HG02840 (cell line): Measurements from ENCODE around the gene BTNL3.
"Not testable (repeated sequence)": the region's sequence is repeated elsewhere in the genome, so short reads cannot be mapped to it uniquely, and the experiment has no call there.

ENCODE experiments used
- ATAC-seq: cut with Tn5 transposase; IDR thresholded peaks from one replicate; pipeline ENCODE4 v1.9.1; 2021; ENCODE audit warnings: mild to moderate bottlenecking, moderate library complexity, moderate number of reproducible peaks; ENCODE audit not compliant: unreplicated experiment, low FRiP score

The BTNL3 gene

DNA sequence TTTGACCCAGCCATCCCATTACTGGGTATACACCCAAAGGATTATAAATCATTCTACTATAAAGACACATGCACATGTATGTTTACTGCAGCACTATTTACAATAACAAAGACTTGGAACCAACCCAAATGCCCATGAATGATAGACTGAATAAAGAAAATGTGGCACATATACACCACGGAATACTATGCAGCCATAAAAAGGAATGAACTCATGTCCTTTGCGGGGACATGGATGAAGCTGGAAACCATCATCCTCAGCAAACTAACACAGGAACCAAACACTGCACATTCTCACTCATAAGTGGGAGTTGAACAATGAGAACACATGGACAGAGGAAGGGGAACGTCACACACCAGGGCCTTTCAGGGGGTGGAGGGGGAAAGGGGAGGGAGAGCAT lies 28.8 kb downstream of the BTNL3 start:
- not testable (repeated sequence) for ATAC-seq

DNA sequence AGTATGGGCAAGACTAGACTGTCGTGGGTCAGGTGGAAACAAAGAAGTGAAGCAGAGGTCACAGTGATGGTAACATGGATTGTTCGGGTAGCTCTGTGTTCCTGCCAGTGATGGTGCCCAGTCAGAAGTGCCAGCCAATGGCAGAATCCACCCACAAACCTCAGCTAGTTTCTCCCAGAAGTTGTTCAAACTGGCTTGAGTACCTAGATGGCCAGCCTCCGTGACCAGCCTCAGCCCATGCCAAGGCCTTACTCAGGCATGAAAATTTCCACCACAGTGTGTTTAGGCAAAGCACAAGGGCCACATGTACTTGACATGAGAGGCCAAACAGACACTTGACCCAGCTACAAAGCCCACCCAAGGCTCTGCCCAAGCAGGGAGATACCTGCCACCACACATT lies 32.0 kb downstream of the BTNL3 start:
- no peak for ATAC-seq

DNA sequence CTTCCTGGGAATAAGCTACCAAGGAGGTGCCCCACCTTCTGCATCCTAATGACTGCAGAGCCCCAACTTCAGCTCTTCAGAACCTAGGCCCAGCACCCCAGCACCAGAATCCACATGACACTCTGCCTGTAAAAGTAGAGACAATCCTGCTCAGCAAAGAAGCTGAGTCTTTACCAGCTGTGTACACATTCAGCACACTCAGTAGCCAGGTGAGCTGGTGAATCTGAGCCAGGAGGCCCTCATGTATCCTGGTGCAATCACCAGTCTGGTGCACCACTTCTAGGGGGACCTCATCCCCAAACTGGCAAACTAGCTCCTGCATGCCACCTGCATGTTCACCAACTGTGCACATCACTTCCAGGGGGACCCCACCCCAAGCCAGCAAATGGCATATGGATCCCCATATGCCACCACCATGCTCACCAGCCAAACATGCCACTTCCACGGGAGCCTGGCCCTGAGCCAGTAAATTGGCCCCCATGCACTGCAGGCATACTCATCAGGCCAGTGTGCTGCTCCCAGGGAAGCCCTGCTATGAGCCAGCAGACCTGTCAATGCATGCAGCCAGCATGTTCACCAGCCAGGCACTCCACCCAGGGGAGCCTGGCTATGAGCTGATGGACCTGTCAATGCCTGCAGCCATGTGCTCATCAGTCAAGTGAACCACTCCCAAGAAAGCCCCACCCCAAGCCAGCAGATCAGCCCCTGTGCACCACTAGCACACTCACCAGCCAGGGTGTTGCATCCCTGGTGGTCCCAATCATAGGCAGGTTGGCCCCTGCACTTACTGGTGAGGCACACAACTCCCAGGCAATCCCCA lies 35.8 kb downstream of the BTNL3 start:
- no peak for ATAC-seq

DNA sequence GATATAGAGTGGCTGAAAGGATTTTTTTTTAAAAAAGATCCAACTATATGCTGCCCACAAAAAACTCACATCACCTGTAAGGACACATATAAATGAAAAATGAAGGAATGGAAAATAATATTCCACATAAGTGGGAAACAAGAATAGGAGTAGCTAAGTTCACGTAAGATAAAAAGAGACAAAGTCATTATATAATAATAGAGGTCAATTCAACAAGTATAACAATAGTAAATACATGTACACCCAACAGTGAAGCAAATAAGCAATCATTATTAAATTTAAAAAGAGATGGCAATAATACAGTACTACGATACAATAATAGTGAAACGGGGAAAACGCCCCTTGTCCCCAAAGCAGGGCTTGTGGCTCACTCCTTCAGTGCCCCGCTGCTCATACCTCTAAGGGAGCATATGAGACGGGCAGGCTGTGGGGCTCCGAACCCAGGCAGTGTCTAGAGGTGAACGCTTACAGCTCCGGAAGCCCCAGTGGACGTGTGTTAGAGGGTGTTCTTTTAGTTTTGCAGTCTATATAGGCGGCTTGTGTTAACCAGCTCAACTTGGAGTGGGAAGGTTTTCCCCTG lies 38.9 kb downstream of the BTNL3 start:
- no peak for ATAC-seq

DNA sequence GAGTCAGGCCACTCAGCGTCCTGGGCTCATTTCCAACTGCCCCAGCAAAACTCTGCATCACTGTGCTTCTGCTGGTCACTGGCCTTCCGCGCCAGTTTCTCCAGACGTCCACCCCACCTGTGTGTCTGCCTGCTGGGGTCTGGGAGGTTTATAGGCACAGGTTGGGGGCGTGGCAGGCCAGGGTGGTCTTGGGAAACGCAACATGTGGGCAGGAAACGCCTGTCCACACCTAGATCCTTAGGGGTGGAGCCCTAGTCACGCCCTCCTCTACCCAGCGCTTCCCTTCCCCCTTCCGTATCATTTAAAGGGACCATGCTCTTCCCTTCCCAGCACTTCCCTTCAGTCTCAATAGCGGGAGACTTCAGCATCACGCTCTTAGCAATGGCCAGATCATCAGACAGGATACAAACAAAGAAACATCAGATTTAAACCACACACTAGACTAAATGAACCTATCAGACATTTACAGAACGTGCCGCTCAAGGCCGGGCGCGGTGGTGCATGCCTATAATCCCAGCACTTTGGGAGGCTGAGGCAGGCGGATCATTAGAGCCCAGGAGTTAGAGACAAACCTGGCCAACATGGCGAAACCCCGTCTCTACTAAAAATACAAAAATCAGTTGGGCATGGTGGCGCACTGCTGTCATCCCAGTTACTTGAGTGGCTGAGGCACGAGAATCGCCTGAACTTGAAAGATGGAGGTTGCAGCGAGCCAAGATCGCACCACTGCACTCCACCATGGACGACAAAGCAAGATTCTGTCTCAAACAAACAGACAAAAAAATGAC lies 39.6 kb downstream of the BTNL3 start:
- no peak for ATAC-seq

DNA sequence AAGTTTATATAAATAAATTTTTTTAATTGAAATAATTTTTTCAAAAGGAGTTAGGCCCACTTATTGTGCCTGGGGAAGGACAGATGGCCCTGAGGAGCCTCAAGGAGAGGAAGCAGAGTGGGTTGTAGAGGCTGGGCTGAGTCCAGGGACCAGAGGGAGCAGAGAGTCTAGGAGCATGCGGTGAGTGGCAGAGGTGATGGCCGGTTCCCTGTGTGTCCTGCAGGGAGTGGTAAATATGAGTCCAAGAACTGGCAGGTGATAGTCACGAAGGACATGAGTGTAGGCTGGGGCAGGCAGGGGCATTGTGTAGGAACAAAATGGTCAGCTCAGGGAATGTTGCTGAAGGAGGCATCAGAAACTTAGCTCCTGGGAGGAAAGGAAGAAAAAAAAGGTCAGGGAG lies 43.1 kb downstream of the BTNL3 start:
- no peak for ATAC-seq

DNA sequence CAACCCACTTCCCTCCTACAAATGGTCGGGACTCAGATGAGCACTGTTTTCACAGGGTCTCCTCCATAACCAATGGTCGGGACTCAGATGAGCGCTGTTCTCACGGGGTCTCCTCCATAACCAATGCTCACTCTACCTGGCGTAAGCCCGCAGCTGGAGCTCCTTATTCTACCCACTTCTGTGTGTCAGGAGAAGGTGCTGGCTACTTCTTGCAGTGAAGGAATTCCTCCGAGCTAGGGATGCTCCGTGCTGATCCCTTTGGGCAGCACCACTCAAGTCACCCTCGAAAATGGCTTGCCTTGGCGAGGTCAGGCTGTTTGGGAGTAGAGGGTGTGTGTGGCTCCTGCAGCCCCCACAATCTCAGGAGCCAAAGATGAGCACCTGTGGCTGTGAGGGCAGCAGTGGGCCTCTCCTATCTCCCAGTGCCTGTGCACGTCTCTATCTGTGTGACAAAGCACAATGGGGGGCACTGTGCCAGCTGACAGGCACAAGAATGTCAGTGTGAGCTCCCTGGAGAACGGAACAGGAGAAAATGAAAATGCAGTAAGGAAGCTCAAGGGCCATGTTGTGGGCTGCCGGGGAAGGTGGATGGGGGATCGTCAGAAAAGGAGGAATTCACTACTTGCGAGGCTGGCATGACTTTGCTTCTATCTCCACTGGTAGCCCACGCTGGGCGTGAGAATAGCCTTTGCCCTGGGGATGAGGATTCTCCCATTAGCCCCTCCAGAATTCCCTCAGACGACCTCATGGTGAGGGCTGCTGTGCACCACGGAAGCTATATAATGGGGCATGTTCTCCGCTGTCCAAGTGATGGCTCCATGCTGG lies 47.6 kb downstream of the BTNL3 start:
- ATAC-seq, result no peak

DNA sequence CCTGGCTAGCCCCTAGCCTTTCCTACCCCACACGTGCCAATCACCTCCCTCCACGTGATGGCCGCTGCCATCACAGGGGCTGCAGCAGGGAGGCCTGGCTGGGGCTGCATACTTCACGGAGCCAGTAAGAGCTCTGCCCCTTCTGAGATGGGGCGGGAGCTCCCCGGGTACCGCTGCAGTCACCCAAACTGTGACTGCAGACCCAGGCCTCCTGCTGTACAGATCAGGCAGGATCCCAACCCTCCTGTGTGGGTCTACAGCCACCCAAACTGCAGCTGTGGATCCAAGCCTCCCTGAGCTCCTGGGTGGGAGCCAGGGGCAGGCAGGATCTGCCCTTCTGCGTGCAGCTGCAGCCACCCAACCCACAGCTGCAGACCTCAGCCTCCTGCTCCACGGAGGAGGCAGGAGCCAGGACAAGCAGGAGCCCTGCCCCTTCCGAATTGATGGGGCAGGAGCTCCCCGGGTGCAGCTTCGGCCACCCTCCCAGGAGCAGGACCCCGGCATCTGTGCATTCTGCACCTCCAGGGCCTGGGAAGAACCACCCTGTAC lies 48.2 kb downstream of the BTNL3 start:
- no peak for ATAC-seq

DNA sequence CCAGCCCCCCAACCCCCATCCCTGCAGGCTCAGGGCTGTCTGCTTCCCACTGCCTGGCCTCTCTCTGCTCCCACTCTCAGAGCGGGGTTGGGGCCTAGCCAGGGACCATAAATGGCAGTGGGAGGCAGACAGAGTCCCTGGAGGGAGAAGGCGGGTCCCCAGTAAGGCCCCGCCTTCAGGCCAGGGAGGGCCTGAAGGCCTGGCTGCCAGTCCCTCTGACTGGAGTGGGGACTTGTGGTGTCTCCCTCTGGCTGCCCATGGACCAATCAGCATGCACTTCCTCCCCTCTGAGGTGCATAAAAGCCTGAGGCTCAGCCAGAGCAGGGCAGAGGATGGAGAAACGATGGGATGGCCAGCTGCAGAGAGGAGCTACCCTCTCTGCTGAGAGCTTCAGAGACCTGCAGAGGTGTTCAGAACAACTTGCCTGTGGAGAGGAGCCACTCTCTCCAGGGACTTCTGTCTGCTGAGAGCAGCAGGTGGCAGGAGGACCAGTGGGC lies 48.8 kb downstream of the BTNL3 start:
- ATAC-seq, result no peak

DNA sequence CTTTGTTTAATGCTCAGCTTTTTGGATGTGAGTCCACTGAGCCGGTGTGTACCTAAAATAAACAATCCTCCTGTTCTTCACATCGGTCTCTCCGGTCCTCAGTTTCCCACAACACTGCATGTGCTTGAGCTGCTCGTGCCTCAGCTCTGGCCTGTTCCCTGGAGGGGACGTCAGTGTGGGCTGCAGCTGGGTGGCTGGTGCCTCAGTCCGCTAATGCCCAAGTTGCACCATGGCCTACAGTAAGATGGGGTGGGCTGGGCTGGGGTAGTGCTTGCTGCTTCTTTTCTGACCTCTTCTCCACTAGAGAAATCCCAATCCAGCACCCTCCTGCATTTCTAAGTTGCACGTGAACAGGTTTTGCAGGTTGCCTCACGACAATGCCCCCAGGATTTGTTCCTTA lies 50.8 kb downstream of the BTNL3 start:
- no peak for ATAC-seq

DNA sequence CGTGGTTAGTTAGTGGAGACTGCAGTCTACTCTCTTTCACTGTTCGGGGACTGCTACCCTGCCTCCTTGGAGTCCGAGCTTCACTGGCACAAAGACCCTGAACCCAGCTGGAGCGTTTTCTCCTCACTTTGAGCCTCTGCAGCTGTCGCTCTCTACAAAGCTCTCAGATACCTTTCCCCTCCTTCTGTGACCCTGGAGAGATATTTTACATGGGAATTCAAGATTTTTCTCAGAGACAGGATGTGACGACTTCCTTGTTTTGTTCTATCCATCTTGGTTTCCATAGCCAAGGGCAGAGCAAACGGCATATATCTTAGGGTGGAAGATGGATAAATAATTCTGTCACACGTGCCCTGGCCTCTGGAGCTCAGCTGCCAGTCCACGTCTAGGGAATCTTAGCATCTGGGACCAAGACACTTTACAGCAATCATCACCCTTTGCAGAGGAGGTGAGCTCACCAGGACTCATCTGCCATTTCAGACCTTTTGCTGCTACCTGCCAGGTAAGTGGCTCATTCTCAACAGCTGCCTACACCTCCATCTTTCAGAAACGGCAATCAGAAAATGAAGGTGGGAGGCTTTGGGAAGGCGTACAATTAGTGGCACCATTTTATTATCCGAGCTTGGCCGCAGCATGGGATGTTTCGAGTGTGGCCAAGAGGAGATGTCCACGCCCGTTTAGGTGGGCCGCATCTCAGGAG lies 51.4 kb downstream of the BTNL3 start, which contains the start of gene BTNL9:
Gene BTNL9 (plus strand): TSS at position 336 of the 700 bp plus-strand sequence. CDS start 5,224 bp downstream, outside the sequence.
- ATAC-seq, result no peak

DNA sequence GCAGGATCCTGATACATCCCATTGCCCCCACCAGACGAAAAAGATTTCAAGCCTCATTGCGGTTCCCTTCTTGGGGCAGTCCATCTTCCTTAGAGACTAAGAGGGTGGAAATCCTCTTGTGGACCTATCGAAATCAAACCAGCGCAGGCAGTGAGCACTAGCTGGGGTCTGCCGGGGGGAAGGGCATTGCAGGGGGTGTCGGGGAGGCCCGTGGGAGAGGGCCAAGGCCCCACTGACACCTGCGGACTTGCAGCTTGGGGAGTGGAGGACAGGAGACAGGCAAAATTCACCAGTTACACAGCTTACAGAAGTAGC lies 51.9 kb downstream of the BTNL3 start:
- ATAC-seq, result no peak

DNA sequence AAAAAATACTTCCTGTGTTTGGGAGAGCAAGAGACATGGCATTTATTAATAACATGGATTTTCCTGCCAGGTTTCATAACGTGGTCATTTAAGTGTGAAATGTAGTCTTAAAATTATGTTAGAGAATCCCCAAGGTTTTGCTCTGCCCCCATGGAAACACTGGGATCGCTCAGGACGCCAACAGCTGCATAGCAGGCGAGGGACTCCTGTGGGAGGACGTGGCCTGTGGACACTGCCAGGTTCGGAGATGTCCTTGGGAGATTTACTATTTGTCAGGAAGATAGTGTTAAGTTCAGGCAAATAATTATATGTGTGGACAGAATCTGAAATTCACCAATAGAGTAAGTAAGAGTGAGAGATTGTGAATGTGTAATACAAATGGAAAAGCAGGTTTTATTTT lies 52.4 kb downstream of the BTNL3 start:
- no peak for ATAC-seq

DNA sequence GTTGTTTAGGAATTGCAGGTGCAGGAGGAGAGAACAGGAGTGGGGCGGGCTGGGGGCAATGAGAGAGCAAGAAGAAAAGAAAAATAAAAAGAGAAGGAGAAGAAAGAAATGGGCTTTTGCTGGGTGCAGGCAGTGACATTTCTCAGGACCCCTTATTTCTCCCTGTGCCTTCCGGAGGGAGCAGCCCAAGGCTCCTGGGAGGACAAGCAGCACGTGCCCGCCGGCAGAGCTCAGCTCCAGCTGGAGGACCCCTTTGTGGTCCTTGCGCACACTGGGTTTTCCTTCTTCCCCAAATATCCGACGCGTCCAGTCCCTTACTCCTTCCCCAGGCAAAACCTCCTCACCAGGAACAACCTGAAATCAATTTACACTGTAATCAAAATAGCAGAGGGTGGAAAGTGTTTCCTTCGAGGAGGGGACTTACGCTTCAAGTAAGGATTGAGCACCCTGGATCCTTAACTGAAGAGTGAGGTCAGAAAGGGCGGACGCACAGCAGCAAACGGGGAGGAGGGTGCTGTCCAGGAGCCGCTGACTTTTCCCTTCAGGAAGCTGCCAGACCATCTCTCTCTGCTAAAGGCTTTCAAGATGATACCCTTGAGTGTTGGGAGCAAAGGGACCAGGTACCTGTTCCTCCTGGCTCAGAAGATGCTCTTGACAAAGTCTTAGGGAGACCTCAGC lies 53.5 kb downstream of the BTNL3 start:
- no peak for ATAC-seq

DNA sequence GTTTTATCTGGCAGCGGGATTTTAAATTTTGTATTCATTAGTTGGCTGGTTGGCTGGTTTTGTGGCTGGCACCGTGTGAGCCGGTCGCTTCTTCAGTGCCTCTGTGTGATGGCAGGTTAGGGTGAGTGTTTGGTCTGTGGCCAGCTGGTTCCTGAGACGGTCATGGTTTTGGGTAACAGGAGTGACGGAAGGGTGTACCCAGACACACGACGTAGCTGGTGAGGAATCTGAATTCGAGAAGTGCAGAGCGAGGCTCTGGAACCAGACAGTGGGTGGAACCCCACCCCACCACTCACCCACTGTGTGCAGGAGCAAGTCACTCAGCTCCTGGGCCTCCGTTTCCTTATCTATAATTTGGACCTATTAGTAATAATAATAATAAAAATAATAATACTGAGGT lies 54.1 kb downstream of the BTNL3 start:
- no peak for ATAC-seq

DNA sequence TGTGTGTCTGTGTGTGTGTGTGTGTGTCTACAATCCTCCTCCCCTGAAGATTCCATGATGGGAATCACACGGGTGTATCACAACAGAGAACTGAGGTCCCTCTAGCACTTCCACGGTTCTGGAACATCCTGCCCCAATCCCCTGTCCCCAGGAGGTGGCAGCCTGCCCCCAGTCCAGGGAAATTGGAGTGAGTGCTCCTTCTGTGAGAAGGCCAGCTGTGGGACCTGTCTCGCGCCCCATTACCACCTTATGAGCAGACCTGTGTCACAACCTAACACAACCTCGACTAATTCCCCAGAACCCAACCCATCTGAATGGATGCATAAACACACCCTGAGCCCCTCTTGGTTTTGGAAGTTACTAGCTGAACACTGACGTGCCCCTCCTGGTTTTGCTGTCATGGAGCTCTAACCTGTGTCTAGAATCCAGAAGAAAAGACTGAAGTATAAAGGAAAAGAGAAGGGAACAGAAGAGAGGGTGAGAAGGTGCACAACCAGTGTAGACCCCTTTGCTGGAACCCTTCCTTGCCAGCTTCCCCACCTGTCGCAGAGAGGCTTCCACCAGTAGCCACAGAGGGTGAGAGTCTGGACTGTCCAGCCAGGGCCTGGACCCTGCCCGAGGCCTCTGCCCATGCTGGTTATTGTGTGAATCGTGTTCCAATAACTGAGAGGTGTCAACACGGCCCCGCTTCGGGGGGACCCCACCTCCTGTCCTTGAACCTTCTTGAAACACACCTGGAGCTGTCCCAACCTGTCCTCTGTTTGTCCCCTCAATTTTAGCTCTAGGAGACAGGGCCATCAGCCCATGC lies 54.8 kb downstream of the BTNL3 start:
- ATAC-seq, result no peak

DNA sequence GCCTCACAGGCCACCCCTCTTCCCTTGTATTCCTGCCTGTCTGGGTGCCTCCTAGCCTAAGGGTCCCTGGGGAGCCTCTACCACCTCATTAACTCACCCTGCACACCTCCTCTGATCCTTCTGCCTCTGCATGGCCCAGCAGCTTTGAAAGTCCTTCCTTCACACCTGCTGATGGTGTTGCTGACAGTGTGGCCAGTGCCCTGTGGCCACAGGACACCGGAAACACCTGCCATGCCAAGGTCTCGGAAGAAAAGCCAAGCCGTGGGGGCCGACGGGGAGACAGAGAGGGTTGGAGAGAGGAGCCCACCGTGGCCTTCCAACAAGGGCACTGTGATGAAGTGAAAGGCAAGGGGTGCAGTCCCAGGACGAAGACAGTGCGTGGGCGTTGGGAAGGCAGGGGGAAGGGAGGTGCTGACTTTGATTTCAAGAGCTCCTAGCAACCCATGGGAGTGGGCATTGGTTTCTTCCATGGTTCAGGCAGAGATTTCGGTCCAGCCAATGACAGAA lies 55.5 kb downstream of the BTNL3 start:
- ATAC-seq, result no peak

DNA sequence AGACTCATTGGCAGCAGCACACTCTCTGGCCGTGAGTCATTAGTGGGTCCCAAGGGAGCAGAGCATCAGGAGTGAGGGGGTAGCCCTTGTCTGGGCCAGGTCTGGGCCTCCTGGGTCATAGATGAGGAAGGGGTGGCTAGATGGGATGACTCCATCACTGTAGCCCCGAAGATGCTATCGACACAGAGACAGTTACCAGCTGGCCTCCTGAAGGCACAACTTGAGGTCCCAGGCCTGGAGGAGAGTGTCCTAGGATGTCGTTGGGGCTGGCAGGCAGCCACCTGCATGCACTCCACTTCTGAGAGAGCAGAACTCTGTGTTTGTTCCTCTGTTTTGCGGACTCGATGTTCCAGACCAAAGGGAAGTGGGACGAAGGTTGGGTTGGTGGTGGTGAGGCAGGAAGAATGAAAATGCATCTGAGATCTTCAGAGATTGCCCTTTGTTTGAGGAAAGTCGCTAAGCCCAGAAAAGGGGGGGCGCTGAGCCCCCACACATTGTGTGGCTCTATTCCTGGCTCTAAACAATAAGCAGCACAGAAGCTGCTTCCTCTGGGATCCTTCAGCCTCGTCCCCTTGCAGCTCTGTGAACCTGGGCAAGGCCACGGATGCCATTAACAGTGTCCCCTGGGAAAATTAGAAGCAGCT lies 56.1 kb downstream of the BTNL3 start:
- ATAC-seq, result no peak
